Transverse colon (tissue), 4 donors: ENCODE measurements around the gene VMO1. TPM values are rescaled to one million over a fixed set of nuclear protein-coding genes. Genes with fewer than 3 reads are reported as not detected.
"Not testable (repeated sequence)": the region's sequence is repeated elsewhere in the genome, so short reads cannot be mapped to it uniquely, and the experiment has no call there.

ENCODE experiments used
- DNase-seq: peaks from one replicate; pipeline ENCODE4 v3.0.0-alpha.2; 2019
- H3K27ac ChIP-seq, 4 donors: fragments of 200-600 bp; sonication (generic); 2 replicates each; pipeline ENCODE4 v1.5.1; 2016 to 2018; ENCODE audit warnings: inconsistent platforms in 4 of 4
- H3K27me3 ChIP-seq: fragments of 200-600 bp; sonication (generic); 2 replicates; pipeline ENCODE4 v1.5.1; 2017; ENCODE audit warnings: inconsistent platforms
- H3K36me3 ChIP-seq, 4 donors: fragments of 200-600 bp; sonication (generic); 2 replicates each; pipeline ENCODE4 v1.5.1; 2017 to 2019; ENCODE audit warnings: inconsistent platforms in 4 of 4
- H3K4me1 ChIP-seq, 4 donors: fragments of 200-600 bp; sonication (generic); 2 replicates each; pipeline ENCODE4 v1.5.1; 2017 to 2020; ENCODE audit warnings: inconsistent platforms in 4 of 4
- H3K4me3 ChIP-seq, 4 donors: fragments of 200-600 bp; sonication (generic); 1 replicate in 1 of 4; 2 replicates in 3 of 4; pipeline versions ENCODE4 v1.5.1 to v1.6.1; 2017 to 2019; ENCODE audit warnings: inconsistent platforms in 4 of 4
- H3K9me3 ChIP-seq, 2 donors: fragments of 200-600 bp; sonication (generic); 2 replicates each; pipeline ENCODE4 v1.5.1; 2017 to 2019; ENCODE audit warnings: inconsistent platforms in 2 of 2
- CTCF ChIP-seq, 5 experiments: fragments of 200-600 bp in 3 of 5; fragments of 450-650 bp in 2 of 5; sonication (generic) in 3 of 5; IDR thresholded peaks; 1 replicate in 2 of 5; 2 replicates in 3 of 5; pipeline ENCODE4 v1.5.1; 2016 to 2017; ENCODE audit warnings: antibody characterized with exemption in 5 of 5, inconsistent platforms in 3 of 5, mild to moderate bottlenecking in 2 of 5, moderate library complexity in 1 of 5
- EP300 ChIP-seq: sonication (generic); formaldehyde crosslinking; IDR thresholded peaks from one replicate; pipeline ENCODE4 v1.6.1; 2017; ENCODE audit warnings: antibody characterized with exemption, low read depth
- POLR2A ChIP-seq: fragments of 450-650 bp; IDR thresholded peaks from one replicate; pipeline ENCODE4 v1.6.1; 2016; ENCODE audit warnings: antibody characterized with exemption, mild to moderate bottlenecking, moderate library complexity
- POLR2AphosphoS5 ChIP-seq, 3 donors: sonication (generic); formaldehyde crosslinking; IDR thresholded peaks; one replicate each; pipeline ENCODE4 v1.6.1; 2016; ENCODE audit warnings: antibody characterized with exemption in 3 of 3
- WGBS, 2 donors: methylation state at CpG; one replicate each; pipeline ENCODE4 v1.1.5; 2018; ENCODE audit warnings: low coverage in 1 of 2; 5-methylcytosine and 5-hydroxymethylcytosine counted together
- in situ Hi-C, 4 donors: fragments of 200-750 bp; cut with MboI; loops; one replicate each; pipeline versions ENCODE4 v1.15.0 to v1.15.1; 2017; ENCODE audit warnings: low sequenced_read_pairs in 3 of 4, low pct_ligation_motif_present in 1 of 4, low pct_unique_long_range_greater_than_20kb in 1 of 4
- intact Hi-C: fragments of 100-400 bp; cut with DNase I; formaldehyde crosslinking; loops from one replicate; pipeline ENCODE4 v1.15.1; 2023; ENCODE audit warnings: low total_unique reads
- total RNA-seq, 4 donors: library from RNA; depleted of rRNA; stranded (reverse); fragments of >200 nt; gene quantifications; one replicate each; pipeline ENCODE4 v1.1.0, GENCODE V29; 2016

The VMO1 gene
- total RNA-seq, result 1 to 10 TPM in 2 of 4 donors, under 1 TPM in 1, not detected in 1; 0.68 to 5.2 (median 1.9) TPM

DNA sequence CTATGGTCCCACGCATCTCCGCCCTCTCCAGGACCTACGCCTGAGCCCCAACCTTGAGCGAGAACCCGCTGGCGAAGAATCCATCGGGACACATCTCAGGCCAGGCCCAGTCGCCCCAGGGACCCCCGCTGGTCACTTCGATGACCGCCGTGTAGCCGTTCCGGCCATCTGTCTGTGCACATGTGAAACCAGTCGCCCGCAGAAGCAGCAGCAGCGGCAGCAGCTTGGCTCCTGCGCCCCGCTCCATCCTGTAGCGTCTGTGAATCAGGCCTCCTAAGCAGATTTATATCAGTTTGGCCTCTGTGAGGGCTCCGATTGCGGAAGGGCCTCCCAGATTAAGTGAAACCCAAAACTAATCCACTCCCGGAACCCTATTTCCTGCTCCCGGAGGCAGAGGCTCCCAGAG, at the start of gene VMO1:
TSS of gene VMO1 (minus strand) at position 259 of the 406 bp plus-strand sequence. CDS start at position 247, 12 bp downstream.
- in situ Hi-C loops, result loop anchor here (10.0 to 25.0 kb wide), 3 partner anchors 51 to 101 kb away; partner anchors contain the start of genes C17orf107 (in 2 of the 4), CXCL16 (in 1 of the 4), MED11 (in 1 of the 4) and ZMYND15 (in 1 of the 4)
- Histone ChIP-seq H3K27me3 (peaks cover 49% of the 10 kb centered on the region), H3K27ac (peak within 1 kb of the TSS in 1 of 4 donors; percentile 13), H3K36me3 (no peaks in the 10 kb centered on the region), H3K4me3 (peak within 1 kb of the TSS in 2 of 4 donors; percentile 7 to 21), H3K4me1 (peaks cover 11 to 42% (median 38%) of the 10 kb centered on the region in 4 donors), H3K9me3 (no peaks in the 10 kb centered on the region)
- TF ChIP-seq POLR2AphosphoS5 (IDR thresholded peaks at IDR 0.05) (peak in 1 of 3 donors; percentile 4), EP300 (no peak)
- 30% methylated on average over 24 of the region's 24 CpGs; no CpG with 5 or more reads in 1 of the 2 donors for WGBS, 2 donors
- DNase-seq, result peak; percentile 27
- intact Hi-C loops, result loop anchor here (5.0 to 10.0 kb wide), 2 partner anchors 51 to 101 kb away; partner anchors contain the start of genes CXCL16, MED11 and ZMYND15

DNA sequence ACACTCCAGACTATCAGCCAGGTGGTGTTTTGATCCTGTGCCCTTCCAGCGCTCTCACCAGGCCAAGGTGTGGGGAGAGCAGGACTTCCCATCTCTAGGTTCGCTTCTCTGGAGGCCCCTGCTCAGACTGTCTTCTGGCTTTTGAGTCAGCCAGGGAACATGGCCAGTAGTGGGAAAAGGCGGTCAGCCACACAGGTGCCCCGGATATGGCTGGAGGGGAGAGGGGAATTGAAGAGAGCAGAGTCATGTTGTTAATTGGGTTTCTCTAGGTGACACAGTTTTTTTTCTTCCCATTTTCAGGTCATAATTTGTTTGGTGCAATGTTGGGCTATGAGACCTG, 48.5 kb upstream of the VMO1 start:
- WGBS, 2 donors, result 56% methylated on average over 4 of the region's 4 CpGs; no CpG with 5 or more reads in 1 of the 2 donors
- peak overlapping the region in 3 of 4 donors; percentile 72 to 87 (median 85) for H3K4me3 ChIP-seq
- H3K27me3 ChIP-seq, result no peaks in the 10 kb centered on the region
- peak; percentile 28 for DNase-seq
- in situ Hi-C loops, result no loop called here
- intact Hi-C loops, result no loop called here
- H3K4me1 ChIP-seq, result peaks cover 10 to 54% (median 23%) of the 10 kb centered on the region in 4 donors
- no peaks in the 10 kb centered on the region for H3K36me3 ChIP-seq
- TF ChIP-seq CTCF (IDR thresholded peaks at IDR 0.05) (no peak), EP300 (no peak), POLR2A (no peak), POLR2AphosphoS5 (IDR thresholded peaks at IDR 0.05) (no peak)
- no peaks in the 10 kb centered on the region for H3K9me3 ChIP-seq
- H3K27ac ChIP-seq, result peak overlapping the region; percentile 95 to 98 (median 96)

GRCh38 chr17:4833941-4834680, 47.9 kb upstream of the VMO1 start:
- peak overlapping the region; percentile 52 to 87 (median 78) for H3K4me3 ChIP-seq
- peak overlapping the region; percentile 95 to 98 (median 96) for H3K27ac ChIP-seq
- in situ Hi-C loops (no loop called here), intact Hi-C loops (loop anchor here (1.0 kb wide), 1 partner anchor 48 kb away; no protein-coding TSS in a partner anchor)
- no peaks in the 10 kb centered on the region for H3K9me3 ChIP-seq
- peak; percentile 47 for DNase-seq
- 0 to 3% methylated on average over 6 to 15 of the region's 15 CpGs for WGBS, 2 donors
- no peaks in the 10 kb centered on the region for H3K27me3 ChIP-seq
- H3K4me1 ChIP-seq, result peaks cover 10 to 49% (median 23%) of the 10 kb centered on the region in 4 donors
- TF ChIP-seq POLR2AphosphoS5 (IDR thresholded peaks at IDR 0.05), result peak in 2 of 3 donors; percentile 12 to 20
- TF ChIP-seq POLR2A, result no peak
- H3K36me3 ChIP-seq, result no peaks in the 10 kb centered on the region

- Histone ChIP-seq H3K36me3 (no peaks in the 10 kb centered on the region), H3K9me3 (no peaks in the 10 kb centered on the region), H3K27me3 (no peaks in the 10 kb centered on the region), H3K4me3 (peak within 1 kb of the TSS; percentile 52 to 87 (median 78)), H3K4me1 (peaks cover 10 to 43% (median 23%) of the 10 kb centered on the region in 4 donors), H3K27ac (peak within 1 kb of the TSS; percentile 95 to 98 (median 96))
- in situ Hi-C loops, result no loop called here
- peak; percentile 93 for DNase-seq
- 0 to 1% methylated on average over 10 to 65 of the region's 91 CpGs for WGBS, 2 donors
- intact Hi-C loops, result loop anchor here (1.0 kb wide), 1 partner anchor 49 kb away; no protein-coding TSS in a partner anchor
- TF ChIP-seq CTCF (IDR thresholded peaks at IDR 0.05) (no peak), POLR2AphosphoS5 (IDR thresholded peaks at IDR 0.05) (peak; percentile 92 to 97 (median 93)), POLR2A (peak; percentile 91)
Observed at GRCh38 chr17:4833178-4833940, 47.2 kb upstream of the VMO1 start, which contains the start of gene MINK1. MINK1 (plus strand) TSS chr17:4833340; CDS start chr17:4833584, 244 bp downstream.

GRCh38 chr17:4832829-4833177, 46.6 kb upstream of the VMO1 start:
- Histone ChIP-seq H3K27ac (peak overlapping the region; percentile 95 to 98 (median 96)), H3K4me3 (peak overlapping the region; percentile 7 to 87 (median 78)), H3K4me1 (peaks cover 10 to 38% (median 23%) of the 10 kb centered on the region in 4 donors)
- 1% methylated on average over 12 of the region's 17 CpGs; no CpG with 5 or more reads in 1 of the 2 donors for WGBS, 2 donors
- DNase-seq, H3K27me3 ChIP-seq, H3K36me3 ChIP-seq, H3K9me3 ChIP-seq, in situ Hi-C loops: not testable (repeated sequence)
- intact Hi-C loops, result loop anchor here (1.0 kb wide), 1 partner anchor 49 kb away; no protein-coding TSS in a partner anchor
